ENCODE data around the gene S100A4.
"Not testable (repeated sequence)": the region's sequence is repeated elsewhere in the genome, so short reads cannot be mapped to it uniquely, and the experiment has no call there.

Gene S100A4

GRCh38 chr1:153545067-153546055 is at the start of gene S100A4:
TSS of gene S100A4 (minus strand) at chr1:153545806. CDS start at chr1:153544794, 1,012 bp downstream.
- DNase-seq (ENCODE audit: low read depth), result peak; percentile 91

- DNase-seq (ENCODE audit: low read depth), result no peak
Observed at GRCh38 chr1:153592748-153593147, 47.1 kb upstream of the S100A4 start.

- DNase-seq (ENCODE audit: low read depth), result no peak
Observed at GRCh38 chr1:153588482-153588881, 42.9 kb upstream of the S100A4 start.

GRCh38 chr1:153588033-153588432 is 42.4 kb upstream of the S100A4 start:
- DNase-seq (ENCODE audit: low read depth), result not testable (repeated sequence)

GRCh38 chr1:153587314-153587713 is 41.7 kb upstream of the S100A4 start:
- no peak for DNase-seq (ENCODE audit: low read depth)

GRCh38 chr1:153586347-153586746 is 40.7 kb upstream of the S100A4 start:
- DNase-seq (ENCODE audit: low read depth), result no peak

GRCh38 chr1:153585006-153585405 is 39.4 kb upstream of the S100A4 start:
- no peak for DNase-seq (ENCODE audit: low read depth)

GRCh38 chr1:153583976-153584375 is 38.4 kb upstream of the S100A4 start:
- no peak for DNase-seq (ENCODE audit: low read depth)

GRCh38 chr1:153583514-153583913 is 37.9 kb upstream of the S100A4 start:
- not testable (repeated sequence) for DNase-seq (ENCODE audit: low read depth)

GRCh38 chr1:153582836-153583235 is 37.2 kb upstream of the S100A4 start:
- DNase-seq (ENCODE audit: low read depth), result not testable (repeated sequence)

- DNase-seq (ENCODE audit: low read depth), result no peak
Observed at GRCh38 chr1:153578936-153579335, 33.3 kb upstream of the S100A4 start.

- no peak for DNase-seq (ENCODE audit: low read depth)
Observed at GRCh38 chr1:153578490-153578889, 32.9 kb upstream of the S100A4 start.

- no peak for DNase-seq (ENCODE audit: low read depth)
Observed at GRCh38 chr1:153577624-153578051, 32.0 kb upstream of the S100A4 start.

- DNase-seq (ENCODE audit: low read depth), result no peak
Observed at GRCh38 chr1:153577138-153577537, 31.5 kb upstream of the S100A4 start.

GRCh38 chr1:153575497-153575896 is 29.9 kb upstream of the S100A4 start:
- DNase-seq (ENCODE audit: low read depth), result not testable (repeated sequence)

GRCh38 chr1:153575081-153575491 is 29.5 kb upstream of the S100A4 start:
- not testable (repeated sequence) for DNase-seq (ENCODE audit: low read depth)

GRCh38 chr1:153573351-153573750 is 27.7 kb upstream of the S100A4 start:
- no peak for DNase-seq (ENCODE audit: low read depth)

- peak; percentile 86 for DNase-seq (ENCODE audit: low read depth)
Observed at GRCh38 chr1:153572569-153573015, 27.0 kb upstream of the S100A4 start.

- DNase-seq (ENCODE audit: low read depth), result no peak
Observed at GRCh38 chr1:153571706-153572105, 26.1 kb upstream of the S100A4 start.

- no peak for DNase-seq (ENCODE audit: low read depth)
Observed at GRCh38 chr1:153570874-153571273, 25.3 kb upstream of the S100A4 start.

- no peak for DNase-seq (ENCODE audit: low read depth)
Observed at GRCh38 chr1:153569465-153569864, 23.9 kb upstream of the S100A4 start.

- DNase-seq (ENCODE audit: low read depth), result peak; percentile 60
Observed at GRCh38 chr1:153568367-153569099, 22.9 kb upstream of the S100A4 start.
